ENCODE data around the gene TMEM109. TPM values are rescaled to one million over a fixed set of nuclear protein-coding genes. Genes with fewer than 3 reads are reported as not detected.
A peak's percentile ranks its signal among the peaks of the same experiment; 100 is the strongest.

The TMEM109 gene
- total RNA-seq, 4 donors from 2014 or later: 66.7 to 115 (median 89.0) TPM

DNA sequence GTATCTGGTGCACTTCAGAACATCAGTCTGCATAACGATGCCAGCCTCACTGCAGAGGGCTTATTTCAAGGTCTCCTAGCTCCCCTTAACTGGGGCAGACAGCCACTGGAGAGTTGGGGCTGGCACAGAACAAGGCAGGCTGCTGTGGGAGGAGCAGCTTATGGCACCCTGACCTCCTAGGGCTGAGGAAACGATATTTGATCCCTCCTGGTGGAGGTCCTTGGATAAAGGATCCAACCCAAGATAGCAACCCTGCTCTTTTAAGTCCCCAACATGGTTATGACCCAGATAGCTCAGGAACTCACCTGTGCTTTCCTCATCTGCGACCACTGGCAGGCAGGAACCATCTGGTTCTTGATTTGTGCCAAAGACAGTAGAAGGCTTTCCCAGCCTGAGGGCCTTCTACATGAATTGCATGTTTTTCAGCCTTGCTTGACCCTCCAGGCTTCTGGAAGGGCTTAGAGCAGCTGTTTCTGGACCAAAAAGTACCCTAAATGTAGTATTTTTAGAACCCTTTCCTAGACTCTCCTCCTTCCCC lies 2.8 kb downstream of the TMEM109 start:
- H3K9me3 ChIP-seq: no peaks in the 10 kb centered on the region
- H3K36me3 ChIP-seq: peaks cover 16 to 22% (median 20%) of the 10 kb centered on the region in 3 donors
- H3K27me3 ChIP-seq: no peaks in the 10 kb centered on the region
- H3K4me1 ChIP-seq: peaks cover 51 to 74% (median 52%) of the 10 kb centered on the region in 3 donors
- TF ChIP-seq, protein P1, sequence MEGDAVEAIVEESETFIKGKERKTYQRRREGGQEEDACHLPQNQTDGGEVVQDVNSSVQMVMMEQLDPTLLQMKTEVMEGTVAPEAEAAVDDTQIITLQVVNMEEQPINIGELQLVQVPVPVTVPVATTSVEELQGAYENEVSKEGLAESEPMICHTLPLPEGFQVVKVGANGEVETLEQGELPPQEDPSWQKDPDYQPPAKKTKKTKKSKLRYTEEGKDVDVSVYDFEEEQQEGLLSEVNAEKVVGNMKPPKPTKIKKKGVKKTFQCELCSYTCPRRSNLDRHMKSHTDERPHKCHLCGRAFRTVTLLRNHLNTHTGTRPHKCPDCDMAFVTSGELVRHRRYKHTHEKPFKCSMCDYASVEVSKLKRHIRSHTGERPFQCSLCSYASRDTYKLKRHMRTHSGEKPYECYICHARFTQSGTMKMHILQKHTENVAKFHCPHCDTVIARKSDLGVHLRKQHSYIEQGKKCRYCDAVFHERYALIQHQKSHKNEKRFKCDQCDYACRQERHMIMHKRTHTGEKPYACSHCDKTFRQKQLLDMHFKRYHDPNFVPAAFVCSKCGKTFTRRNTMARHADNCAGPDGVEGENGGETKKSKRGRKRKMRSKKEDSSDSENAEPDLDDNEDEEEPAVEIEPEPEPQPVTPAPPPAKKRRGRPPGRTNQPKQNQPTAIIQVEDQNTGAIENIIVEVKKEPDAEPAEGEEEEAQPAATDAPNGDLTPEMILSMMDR (IDR thresholded peaks at IDR 0.05): no peak
- no peak for TF ChIP-seq POLR2A (IDR thresholded peaks at IDR 0.05)
- DNase-seq: no peak
- intact Hi-C loops (cut with DNase I): no loop called here
- H3K4me3 ChIP-seq: peak overlapping the region in 1 of 4 donors; percentile 5
- peak overlapping the region; percentile 90 to 96 (median 94) for H3K27ac ChIP-seq
- 39 to 57% methylated on average over 2 of the region's 3 CpGs for WGBS, 2 donors

DNA sequence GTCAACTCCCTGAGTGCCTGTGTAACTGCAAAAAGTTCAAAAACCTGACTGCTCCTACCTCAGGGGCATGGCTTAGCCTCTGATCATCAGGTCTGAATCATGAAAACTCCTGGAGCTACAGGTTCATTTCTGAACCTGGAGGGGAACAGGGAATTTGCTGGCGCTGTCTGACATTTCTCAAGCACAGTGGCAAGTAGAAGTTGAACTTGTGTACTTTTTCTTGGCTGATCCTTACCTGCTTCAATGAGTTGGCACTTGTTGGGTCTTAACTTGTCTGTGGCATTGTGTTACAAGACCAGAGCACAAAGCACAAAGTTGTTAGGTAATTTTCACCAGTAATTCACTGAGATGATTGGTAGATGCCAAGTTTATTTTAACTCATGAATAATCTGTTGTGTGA lies 3.3 kb downstream of the TMEM109 start:
- TF ChIP-seq, protein P1 (IDR thresholded peaks at IDR 0.05): no peak
- no peak for TF ChIP-seq POLR2A (IDR thresholded peaks at IDR 0.05)
- intact Hi-C loops (cut with DNase I): no loop called here

DNA sequence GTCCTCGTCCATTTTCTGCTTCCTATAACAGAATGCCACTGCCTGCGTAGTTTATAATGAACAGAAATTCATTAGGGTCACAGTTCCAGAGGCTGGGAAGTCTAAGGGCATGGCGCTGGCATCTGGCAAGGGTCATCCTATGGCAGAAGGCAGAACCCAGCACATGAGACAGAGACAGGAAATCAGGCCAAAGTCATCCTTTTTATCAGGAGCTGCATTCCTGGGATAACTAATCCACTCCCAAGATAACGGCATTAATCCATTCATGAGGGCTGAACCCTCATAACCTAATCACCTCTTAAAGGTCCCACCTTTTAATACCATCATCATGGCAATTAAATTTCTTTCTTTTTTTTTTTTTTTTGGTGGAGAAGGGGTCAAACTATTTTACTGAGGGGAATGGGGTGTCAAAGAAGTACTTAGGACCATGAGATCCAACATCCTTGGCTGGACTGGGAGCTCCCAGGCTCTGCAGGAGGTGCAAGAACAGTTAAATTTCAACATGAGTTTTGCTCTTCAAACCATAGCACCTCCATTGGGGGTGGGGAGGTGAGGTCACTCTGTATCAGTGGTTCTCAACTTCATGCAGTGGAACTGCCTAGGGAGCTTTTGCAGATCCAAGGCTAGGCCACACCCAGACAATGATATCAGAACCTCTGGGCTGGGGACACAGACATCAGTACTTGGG lies 4.4 kb downstream of the TMEM109 start:
- TF ChIP-seq, protein P1 (IDR thresholded peaks at IDR 0.05): no peak
- TF ChIP-seq POLR2A (IDR thresholded peaks at IDR 0.05): no peak
- H3K36me3 ChIP-seq: peaks cover 31 to 39% (median 32%) of the 10 kb centered on the region in 3 donors
- no peak for DNase-seq
- H3K9me3 ChIP-seq: no peaks in the 10 kb centered on the region
- intact Hi-C loops (cut with DNase I): no loop called here
- 76 to 81% methylated on average over 4 of the region's 4 CpGs for WGBS, 2 donors
- peak overlapping the region; percentile 59 to 96 (median 91) for H3K27ac ChIP-seq
- H3K4me3 ChIP-seq: no peak overlapping the region
- H3K27me3 ChIP-seq: no peaks in the 10 kb centered on the region
- peaks cover 42 to 71% (median 47%) of the 10 kb centered on the region in 3 donors for H3K4me1 ChIP-seq

More for the DNA sequence above, 3.3 kb downstream of the TMEM109 start:
- Histone ChIP-seq H3K36me3 (peaks cover 22 to 27% (median 25%) of the 10 kb centered on the region in 3 donors), H3K4me3 (no peak overlapping the region), H3K9me3 (no peaks in the 10 kb centered on the region), H3K27ac (peak overlapping the region; percentile 90 to 96 (median 94)), H3K27me3 (no peaks in the 10 kb centered on the region), H3K4me1 (peaks cover 51 to 74% (median 52%) of the 10 kb centered on the region in 3 donors)
- no peak for DNase-seq
- WGBS, 2 donors: 45 to 50% methylated on average over 1 of the region's 1 CpG

DNA sequence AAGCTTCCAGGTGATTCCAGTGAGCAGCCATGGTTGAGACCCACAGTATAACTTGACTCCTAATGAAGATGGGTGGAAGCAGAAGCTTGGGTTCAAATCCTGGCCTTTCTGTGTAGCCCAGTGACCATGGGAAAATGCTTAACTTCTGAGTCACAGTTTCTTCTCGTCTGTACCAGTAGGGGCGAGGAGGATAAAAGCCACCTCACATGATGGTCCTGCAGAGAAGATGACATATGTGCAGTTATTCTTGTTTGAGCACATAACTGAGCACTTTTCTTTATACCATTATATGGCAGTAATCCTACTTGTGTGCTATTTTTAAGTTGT lies 4.9 kb downstream of the TMEM109 start:
- no peak for DNase-seq
- intact Hi-C loops (cut with DNase I): no loop called here
- WGBS, 2 donors: 21 to 33% methylated on average over 2 of the region's 2 CpGs
- peaks cover 0 to 4% (median 0%) of the 10 kb centered on the region in 4 donors for H3K27me3 ChIP-seq
- no peaks in the 10 kb centered on the region for H3K9me3 ChIP-seq
- H3K4me3 ChIP-seq: no peak overlapping the region
- peaks cover 44 to 73% (median 50%) of the 10 kb centered on the region in 3 donors for H3K4me1 ChIP-seq
- H3K36me3 ChIP-seq: peaks cover 31 to 42% (median 32%) of the 10 kb centered on the region in 3 donors
- H3K27ac ChIP-seq: peak overlapping the region; percentile 59 to 96 (median 91)
- no peak for TF ChIP-seq POLR2A (IDR thresholded peaks at IDR 0.05)
- TF ChIP-seq, protein P1 (IDR thresholded peaks at IDR 0.05): peak in 1 of 6 experiments; percentile 30

DNA sequence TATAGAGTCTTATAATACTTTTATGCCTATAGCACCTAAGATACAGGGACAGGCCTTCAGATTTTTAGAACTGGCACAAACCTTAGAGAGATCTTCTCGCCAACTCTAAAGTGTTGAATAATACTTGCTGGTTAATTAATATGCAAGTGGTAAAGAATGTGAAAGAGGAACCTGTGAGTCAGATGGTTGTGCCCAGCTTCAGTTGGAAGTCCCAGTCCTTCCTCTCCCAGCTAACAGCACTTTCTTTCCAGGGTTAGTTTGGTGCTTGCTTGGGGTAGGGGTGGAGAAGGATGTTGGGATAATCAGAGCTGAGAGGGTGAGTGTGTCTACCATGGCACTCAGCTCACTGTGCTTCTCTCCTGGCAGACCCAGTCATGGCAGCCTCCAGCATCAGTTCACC lies 5.4 kb downstream of the TMEM109 start:
- TF ChIP-seq, protein P1 (IDR thresholded peaks at IDR 0.05): no peak
- no peak for TF ChIP-seq POLR2A (IDR thresholded peaks at IDR 0.05)
- intact Hi-C loops (cut with DNase I): no loop called here
- Histone ChIP-seq H3K4me3 (no peak overlapping the region), H3K27me3 (peaks cover 0 to 6% (median 0%) of the 10 kb centered on the region in 4 donors), H3K36me3 (peaks cover 31 to 42% (median 32%) of the 10 kb centered on the region in 3 donors), H3K4me1 (peaks cover 48 to 77% (median 52%) of the 10 kb centered on the region in 3 donors), H3K27ac (peak overlapping the region; percentile 77 to 96 (median 91)), H3K9me3 (no peaks in the 10 kb centered on the region)
- DNase-seq: no peak
- 38 to 44% methylated on average over 1 of the region's 1 CpG for WGBS, 2 donors
